LNCAP (cell line): Measurements from ENCODE around the gene SOX5.

Experiments
- TF ChIP-seq, protein P1 (sequence below): fragments of 450-650 bp; IDR thresholded peaks from 2 replicates; pipeline ENCODE4 v1.5.1; 2017; ENCODE audit warnings: mild to moderate bottlenecking

The SOX5 gene

DNA sequence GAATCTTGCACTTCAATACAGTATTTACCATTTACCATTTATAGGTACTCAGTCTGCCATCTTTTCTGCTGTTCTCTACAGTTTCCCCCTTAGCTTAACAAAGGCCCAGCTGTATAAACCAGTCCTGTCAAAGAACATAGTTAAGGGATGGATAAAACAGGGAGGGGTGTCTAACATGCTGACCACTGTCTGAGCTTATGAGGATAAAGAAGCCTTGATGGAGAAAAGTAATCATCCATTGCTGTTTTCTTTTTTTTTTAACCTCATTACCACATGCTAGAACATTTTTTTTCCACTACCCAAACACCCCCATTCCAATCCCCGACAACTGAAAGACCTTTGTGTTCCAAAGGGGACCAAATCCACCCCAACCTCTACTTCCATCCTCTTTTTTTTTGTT is 39.9 kb downstream of the SOX5 start:
- TF ChIP-seq, protein P1, sequence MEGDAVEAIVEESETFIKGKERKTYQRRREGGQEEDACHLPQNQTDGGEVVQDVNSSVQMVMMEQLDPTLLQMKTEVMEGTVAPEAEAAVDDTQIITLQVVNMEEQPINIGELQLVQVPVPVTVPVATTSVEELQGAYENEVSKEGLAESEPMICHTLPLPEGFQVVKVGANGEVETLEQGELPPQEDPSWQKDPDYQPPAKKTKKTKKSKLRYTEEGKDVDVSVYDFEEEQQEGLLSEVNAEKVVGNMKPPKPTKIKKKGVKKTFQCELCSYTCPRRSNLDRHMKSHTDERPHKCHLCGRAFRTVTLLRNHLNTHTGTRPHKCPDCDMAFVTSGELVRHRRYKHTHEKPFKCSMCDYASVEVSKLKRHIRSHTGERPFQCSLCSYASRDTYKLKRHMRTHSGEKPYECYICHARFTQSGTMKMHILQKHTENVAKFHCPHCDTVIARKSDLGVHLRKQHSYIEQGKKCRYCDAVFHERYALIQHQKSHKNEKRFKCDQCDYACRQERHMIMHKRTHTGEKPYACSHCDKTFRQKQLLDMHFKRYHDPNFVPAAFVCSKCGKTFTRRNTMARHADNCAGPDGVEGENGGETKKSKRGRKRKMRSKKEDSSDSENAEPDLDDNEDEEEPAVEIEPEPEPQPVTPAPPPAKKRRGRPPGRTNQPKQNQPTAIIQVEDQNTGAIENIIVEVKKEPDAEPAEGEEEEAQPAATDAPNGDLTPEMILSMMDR: no peak

DNA sequence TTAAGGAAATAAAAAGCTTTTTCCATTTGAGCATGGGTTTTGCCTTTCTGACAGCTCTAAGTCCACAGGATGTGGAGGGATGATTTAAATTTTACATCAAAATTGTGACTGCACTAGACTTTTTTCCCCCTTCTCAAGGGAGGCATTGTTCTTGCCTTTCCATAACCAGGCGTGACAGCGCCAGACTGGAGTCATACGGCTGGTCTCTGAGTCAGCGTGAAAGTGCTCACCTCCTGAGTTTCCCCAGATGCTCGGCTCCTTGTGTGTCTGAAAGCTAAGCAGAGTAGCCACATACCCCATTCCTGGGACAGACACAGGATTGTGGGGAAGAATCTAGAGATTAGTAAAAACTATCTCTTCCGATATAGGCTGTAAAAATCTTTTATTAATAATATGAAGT is 43.1 kb downstream of the SOX5 start:
- TF ChIP-seq, protein P1: no peak

DNA sequence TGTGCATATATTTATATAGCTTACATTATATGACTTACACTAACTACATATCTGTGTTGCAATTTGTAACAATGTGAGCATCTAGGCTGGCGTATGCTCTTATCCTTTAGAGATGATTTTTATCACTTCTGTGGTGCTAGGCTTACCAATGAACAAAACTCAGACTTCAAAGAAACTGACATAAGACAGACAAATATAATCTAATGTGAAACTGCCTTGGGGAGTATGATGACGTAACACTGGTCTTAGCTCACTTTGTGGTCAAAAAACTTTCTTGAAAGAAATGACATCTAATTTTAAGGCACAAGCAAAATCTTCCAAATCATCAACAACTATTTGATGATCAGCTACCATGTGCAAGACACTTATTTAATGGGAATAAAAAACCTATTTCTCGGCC is 50.0 kb downstream of the SOX5 start:
- TF ChIP-seq, protein P1: no peak

DNA sequence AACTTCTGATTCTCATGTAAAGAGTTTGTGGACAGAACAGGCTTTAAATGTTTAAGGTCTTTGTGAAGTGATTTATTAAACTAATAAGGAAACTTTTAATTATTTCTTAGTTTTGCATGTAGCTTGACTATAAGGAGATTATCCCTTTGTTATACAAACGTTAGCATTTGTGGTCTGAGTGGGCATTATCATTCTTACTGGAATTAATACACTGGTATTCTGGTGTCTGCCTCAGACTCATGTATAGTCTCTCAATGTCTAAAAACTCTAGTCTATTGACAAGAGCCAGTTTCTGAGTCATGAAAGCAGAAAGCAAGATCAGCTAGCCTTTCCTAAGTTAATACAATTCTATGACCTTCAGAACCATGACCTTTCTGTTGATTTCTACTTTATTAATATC is 51.3 kb downstream of the SOX5 start:
- TF ChIP-seq, protein P1: no peak

DNA sequence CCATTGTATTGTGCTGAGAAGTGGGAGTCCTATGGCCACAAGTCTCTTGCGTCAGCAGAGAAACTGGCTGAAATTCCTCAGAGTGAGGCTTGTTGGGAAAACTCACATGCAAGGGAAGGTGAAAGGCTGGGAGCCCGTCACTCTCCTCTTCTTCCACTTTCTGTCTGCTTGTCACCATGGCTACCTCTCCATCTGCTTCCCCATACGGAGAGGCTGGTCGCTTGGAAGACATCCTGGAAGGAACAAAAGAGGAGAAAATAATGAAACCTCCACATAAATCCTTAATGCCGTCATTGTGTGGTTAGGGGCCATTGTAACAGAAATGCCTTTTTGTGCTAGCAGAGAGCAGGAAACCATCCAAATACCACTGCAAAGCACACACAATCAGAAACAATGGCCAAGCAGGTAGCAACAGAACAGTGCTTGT is 53.7 kb downstream of the SOX5 start:
- TF ChIP-seq, protein P1: no peak

DNA sequence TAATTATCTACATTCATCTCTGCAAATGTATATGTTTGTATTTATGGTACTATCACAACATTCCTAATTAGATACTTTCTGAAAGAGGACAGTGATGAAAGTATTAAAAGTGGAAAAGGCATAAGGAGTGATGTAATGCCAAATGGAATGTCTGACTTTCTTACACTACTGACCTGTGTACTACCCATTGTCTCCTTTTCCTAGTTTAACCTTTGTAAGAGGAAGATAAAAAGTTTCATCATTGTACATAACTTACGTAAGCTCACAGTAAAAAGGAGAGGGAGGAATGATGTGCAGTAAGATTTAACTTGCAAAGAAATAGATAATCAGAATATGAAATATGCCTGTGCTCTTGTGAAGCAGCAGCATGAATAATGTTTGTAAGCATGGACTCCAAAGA is 55.9 kb downstream of the SOX5 start:
- TF ChIP-seq, protein P1: no peak

DNA sequence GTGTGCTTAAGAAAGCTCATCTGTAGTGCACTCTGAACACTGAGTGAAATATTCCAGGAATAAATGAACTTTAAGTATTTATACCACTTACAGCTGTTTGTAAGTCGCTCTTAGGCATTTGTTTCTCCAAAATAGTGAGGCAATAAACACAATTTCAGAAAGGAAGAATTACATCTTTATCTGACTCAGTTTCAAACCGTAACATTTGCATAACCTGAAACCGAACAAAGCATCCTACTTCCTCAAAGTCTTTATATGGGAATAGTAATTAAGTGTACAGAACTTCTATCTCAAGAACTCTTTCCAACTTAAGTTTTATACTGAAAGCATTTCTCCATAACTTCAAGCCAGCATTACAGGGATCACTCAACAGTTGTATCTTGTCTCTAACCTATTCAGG is 58.4 kb downstream of the SOX5 start:
- TF ChIP-seq, protein P1: no peak

DNA sequence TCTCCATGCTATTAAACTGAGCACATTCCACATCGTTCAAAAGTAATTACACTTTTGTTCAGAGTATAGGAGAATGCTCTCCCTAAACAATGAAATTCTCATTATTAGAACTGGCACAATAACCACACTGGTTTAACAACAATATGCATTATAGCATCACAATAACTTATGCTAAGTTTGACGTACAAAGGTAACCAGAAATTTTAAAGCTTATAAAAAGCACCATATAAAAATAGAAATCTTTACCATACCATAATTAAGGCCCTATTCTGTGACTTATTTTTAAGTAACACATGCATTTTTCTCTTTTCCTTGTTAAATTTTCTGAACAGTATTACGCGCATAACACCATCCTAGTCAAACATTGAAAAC is 60.4 kb downstream of the SOX5 start:
- TF ChIP-seq, protein P1: no peak
